ENCODE results near the gene CCNK. TPM values are rescaled to one million over a fixed set of nuclear protein-coding genes. Genes with fewer than 3 reads are reported as not detected.

Gene CCNK
- total RNA-seq, 2 donors from 2014 or later, result 5.3 to 9.6 TPM

GRCh38 chr14:99452968-99453367, 28.2 kb upstream of the CCNK start:
- TF ChIP-seq POLR2A (IDR thresholded peaks at IDR 0.05) (no peak), CTCF (IDR thresholded peaks at IDR 0.05) (no peak)
- DNase-seq, result no peak
- no peak overlapping the region for H3K4me3 ChIP-seq
- no peak overlapping the region for H3K27ac ChIP-seq
- no peak for ATAC-seq
- H3K27me3 ChIP-seq, result no peaks in the 10 kb centered on the region
- peaks cover 0 to 11% of the 10 kb centered on the region in 2 donors for H3K36me3 ChIP-seq (replicated peaks in 1 of 2; ENCODE audit: insufficient read depth in 1 of 2, low read depth in 2 of 2)
- WGBS, 2 donors, result 84 to 86% methylated on average over 4 of the region's 4 CpGs
- no peaks in the 10 kb centered on the region for H3K4me1 ChIP-seq
- intact Hi-C loops (cut with DNase I), result no loop called here
- H3K9me3 ChIP-seq, result no peaks in the 10 kb centered on the region

- intact Hi-C loops (cut with DNase I), result no loop called here
- TF ChIP-seq POLR2A (IDR thresholded peaks at IDR 0.05) (no peak), CTCF (IDR thresholded peaks at IDR 0.05) (no peak)
- Histone ChIP-seq H3K4me3 (no peak overlapping the region), H3K36me3 (replicated peaks in 1 of 2; ENCODE audit: insufficient read depth in 1 of 2, low read depth in 2 of 2) (peaks cover 0 to 9% of the 10 kb centered on the region in 2 donors), H3K27ac (no peak overlapping the region), H3K27me3 (no peaks in the 10 kb centered on the region), H3K4me1 (no peaks in the 10 kb centered on the region), H3K9me3 (no peaks in the 10 kb centered on the region)
- DNase-seq (no peak), ATAC-seq (no peak)
- 67 to 85% methylated on average over 3 of the region's 3 CpGs for WGBS, 2 donors
These were observed 27.0 kb upstream of the CCNK start for GRCh38 chr14:99454246-99454645.

- WGBS, 2 donors, result 85 to 86% methylated on average over 5 of the region's 5 CpGs
- H3K27ac ChIP-seq, result no peak overlapping the region
- no peak for DNase-seq
- no peaks in the 10 kb centered on the region for H3K4me1 ChIP-seq
- peaks cover 0 to 9% of the 10 kb centered on the region in 2 donors for H3K36me3 ChIP-seq (replicated peaks in 1 of 2; ENCODE audit: insufficient read depth in 1 of 2, low read depth in 2 of 2)
- intact Hi-C loops (cut with DNase I), result no loop called here
- no peak overlapping the region for H3K4me3 ChIP-seq
- ATAC-seq, result no peak
- TF ChIP-seq CTCF (IDR thresholded peaks at IDR 0.05) (no peak), POLR2A (IDR thresholded peaks at IDR 0.05) (no peak)
- H3K27me3 ChIP-seq, result no peaks in the 10 kb centered on the region
- no peaks in the 10 kb centered on the region for H3K9me3 ChIP-seq
These were observed 21.6 kb upstream of the CCNK start for GRCh38 chr14:99459481-99460100.

GRCh38 chr14:99460793-99461192, 20.4 kb upstream of the CCNK start:
- Histone ChIP-seq H3K27me3 (no peaks in the 10 kb centered on the region), H3K36me3 (replicated peaks in 1 of 2; ENCODE audit: insufficient read depth in 1 of 2, low read depth in 2 of 2) (peaks cover 0 to 12% of the 10 kb centered on the region in 2 donors), H3K4me1 (no peaks in the 10 kb centered on the region), H3K9me3 (no peaks in the 10 kb centered on the region), H3K27ac (no peak overlapping the region), H3K4me3 (no peak overlapping the region)
- TF ChIP-seq POLR2A (IDR thresholded peaks at IDR 0.05) (no peak), CTCF (IDR thresholded peaks at IDR 0.05) (no peak)
- no peak for ATAC-seq
- WGBS, 2 donors, result 91 to 93% methylated on average over 3 of the region's 3 CpGs
- intact Hi-C loops (cut with DNase I), result no loop called here
- no peak for DNase-seq

- Histone ChIP-seq H3K27me3 (no peaks in the 10 kb centered on the region), H3K27ac (no peak overlapping the region), H3K4me3 (no peak overlapping the region), H3K4me1 (no peaks in the 10 kb centered on the region), H3K36me3 (replicated peaks in 1 of 2; ENCODE audit: insufficient read depth in 1 of 2, low read depth in 2 of 2) (peaks cover 0 to 12% of the 10 kb centered on the region in 2 donors), H3K9me3 (no peaks in the 10 kb centered on the region)
- WGBS, 2 donors, result 92 to 94% methylated on average over 5 of the region's 5 CpGs
- no peak for DNase-seq
- intact Hi-C loops (cut with DNase I), result no loop called here
- ATAC-seq, result no peak
- TF ChIP-seq POLR2A (IDR thresholded peaks at IDR 0.05) (no peak), CTCF (IDR thresholded peaks at IDR 0.05) (no peak)
These were observed 19.7 kb upstream of the CCNK start for GRCh38 chr14:99461411-99462085.
